Measurements from ENCODE around the gene CLEC16A.
A peak's percentile ranks its signal among the peaks of the same experiment; 100 is the strongest.

CLEC16A gene

DNA sequence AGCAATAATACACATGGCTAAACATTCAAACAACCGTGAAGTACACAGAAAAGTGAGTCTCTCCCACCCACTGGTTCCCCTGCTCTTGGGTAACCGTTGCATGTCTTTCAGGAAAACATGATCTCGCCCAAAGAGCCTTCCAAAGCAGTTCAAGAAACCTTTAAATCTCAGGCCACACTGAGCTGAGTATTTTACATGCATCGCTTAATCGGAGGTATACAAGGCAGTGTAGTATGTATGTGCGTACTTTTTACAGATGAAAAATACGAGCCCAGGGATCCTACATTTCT lies 1.4 kb upstream of the CLEC16A start:
- peak overlapping the region; percentile 72; the same call in 1 of the 2 replicates for H2AFZ ChIP-seq (ENCODE audit: low read depth)
- H3K4me3 ChIP-seq (IDR thresholded peaks at IDR 0.05; ENCODE audit: insufficient read depth, low read depth, low read length): no peak overlapping the region

DNA sequence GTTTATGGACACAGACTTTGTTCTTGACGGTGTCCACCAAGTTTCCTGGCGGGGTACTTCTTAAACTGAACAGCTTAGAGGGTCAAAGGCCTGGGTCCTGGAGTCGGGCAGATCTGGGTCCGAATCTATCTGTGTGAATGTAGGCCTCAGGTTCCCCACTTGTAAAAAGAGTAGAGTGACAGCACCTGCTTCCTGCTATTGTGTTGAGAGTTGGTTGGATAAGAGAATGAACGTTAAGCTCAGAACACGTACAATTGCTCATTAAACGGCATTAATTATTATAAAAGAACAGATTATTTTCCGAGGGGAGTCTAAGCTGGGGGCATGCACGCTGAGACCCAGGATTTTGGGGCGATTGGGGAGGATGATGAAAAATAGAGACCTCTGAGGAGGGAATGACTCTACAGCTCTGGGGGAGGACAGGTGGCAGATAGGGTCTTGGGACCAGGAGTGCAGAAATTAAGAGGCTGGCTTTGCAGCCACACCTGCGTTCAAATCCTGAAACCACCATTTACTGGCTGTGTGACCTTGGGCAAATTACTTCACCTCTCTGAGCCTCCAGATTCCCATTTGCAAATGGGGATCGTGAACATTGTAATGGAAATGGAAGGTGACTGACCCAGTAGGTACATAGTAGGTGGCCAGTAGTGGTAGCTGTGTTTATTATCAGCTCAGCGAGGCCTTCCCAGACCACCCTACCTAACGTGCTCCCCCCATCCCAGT lies 862 bp downstream of the CLEC16A start:
- H3K79me2 ChIP-seq (ENCODE audit: insufficient read depth, low read depth): peaks cover 33% of the 10 kb centered on the region; the same call in 1 of the 2 replicates
- no peaks in the 10 kb centered on the region for H3K36me3 ChIP-seq (ENCODE audit: insufficient read depth)
- no peaks in the 10 kb centered on the region for H3K27me3 ChIP-seq (ENCODE audit: insufficient read depth, low read depth)
- H3K4me1 ChIP-seq (ENCODE audit: low read depth, poor library complexity, severe bottlenecking): peaks cover 32% of the 10 kb centered on the region
- H3K4me3 ChIP-seq (IDR thresholded peaks at IDR 0.05; ENCODE audit: insufficient read depth, low read depth, low read length): peak overlapping the region; percentile 42
- H3K9ac ChIP-seq: peak overlapping the region; percentile 64; the same call in 1 of the 2 replicates
- H2AFZ ChIP-seq (ENCODE audit: low read depth): peak overlapping the region; percentile 77
- no peak overlapping the region for H3K27ac ChIP-seq
- no peaks in the 10 kb centered on the region; the same call in 1 of the 2 replicates for H4K20me1 ChIP-seq (ENCODE audit: insufficient read depth)
- peak overlapping the region; percentile 91 for H3K4me2 ChIP-seq
- TF ChIP-seq, protein P1, sequence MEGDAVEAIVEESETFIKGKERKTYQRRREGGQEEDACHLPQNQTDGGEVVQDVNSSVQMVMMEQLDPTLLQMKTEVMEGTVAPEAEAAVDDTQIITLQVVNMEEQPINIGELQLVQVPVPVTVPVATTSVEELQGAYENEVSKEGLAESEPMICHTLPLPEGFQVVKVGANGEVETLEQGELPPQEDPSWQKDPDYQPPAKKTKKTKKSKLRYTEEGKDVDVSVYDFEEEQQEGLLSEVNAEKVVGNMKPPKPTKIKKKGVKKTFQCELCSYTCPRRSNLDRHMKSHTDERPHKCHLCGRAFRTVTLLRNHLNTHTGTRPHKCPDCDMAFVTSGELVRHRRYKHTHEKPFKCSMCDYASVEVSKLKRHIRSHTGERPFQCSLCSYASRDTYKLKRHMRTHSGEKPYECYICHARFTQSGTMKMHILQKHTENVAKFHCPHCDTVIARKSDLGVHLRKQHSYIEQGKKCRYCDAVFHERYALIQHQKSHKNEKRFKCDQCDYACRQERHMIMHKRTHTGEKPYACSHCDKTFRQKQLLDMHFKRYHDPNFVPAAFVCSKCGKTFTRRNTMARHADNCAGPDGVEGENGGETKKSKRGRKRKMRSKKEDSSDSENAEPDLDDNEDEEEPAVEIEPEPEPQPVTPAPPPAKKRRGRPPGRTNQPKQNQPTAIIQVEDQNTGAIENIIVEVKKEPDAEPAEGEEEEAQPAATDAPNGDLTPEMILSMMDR (conservative IDR thresholded peaks at IDR 0.05; ENCODE audit: low read depth, low read length): no peak

More for the DNA sequence above, 1.4 kb upstream of the CLEC16A start:
- TF ChIP-seq, protein P1 (conservative IDR thresholded peaks at IDR 0.05; ENCODE audit: low read depth, low read length): no peak
- peak overlapping the region; percentile 65 for H3K4me2 ChIP-seq
- no peaks in the 10 kb centered on the region for H3K27me3 ChIP-seq (ENCODE audit: insufficient read depth, low read depth)
- H3K79me2 ChIP-seq (ENCODE audit: insufficient read depth, low read depth): peaks cover 54% of the 10 kb centered on the region; the same call in 1 of the 2 replicates
- no peaks in the 10 kb centered on the region for H3K36me3 ChIP-seq (ENCODE audit: insufficient read depth)
- H3K4me1 ChIP-seq (ENCODE audit: low read depth, poor library complexity, severe bottlenecking): peaks cover 54% of the 10 kb centered on the region
- H3K27ac ChIP-seq: no peak overlapping the region
- H3K9ac ChIP-seq: no peak overlapping the region
- no peaks in the 10 kb centered on the region; the same call in 1 of the 2 replicates for H4K20me1 ChIP-seq (ENCODE audit: insufficient read depth)

DNA sequence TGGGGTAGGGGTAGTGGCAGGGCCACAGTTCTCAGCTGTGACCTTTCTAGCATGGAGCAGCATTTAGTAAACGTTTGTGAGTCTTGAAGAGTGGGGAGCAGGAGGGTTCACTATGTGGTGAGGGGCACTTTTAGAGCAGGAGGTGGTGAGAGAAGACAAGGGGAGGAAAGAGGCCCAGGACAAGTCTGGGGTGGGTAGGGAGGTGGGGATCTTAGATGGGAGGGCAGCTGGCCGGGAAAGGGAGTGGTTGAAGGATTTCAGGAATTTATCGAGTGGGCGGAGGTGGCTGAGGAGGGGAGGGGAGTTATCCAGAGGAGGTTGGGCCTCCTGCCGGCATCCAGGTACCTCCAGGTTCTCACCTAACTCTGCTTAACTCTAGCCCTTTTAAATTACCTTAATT lies 1.9 kb downstream of the CLEC16A start:
- H3K4me1 ChIP-seq (ENCODE audit: low read depth, poor library complexity, severe bottlenecking): peaks cover 31% of the 10 kb centered on the region
- H4K20me1 ChIP-seq (ENCODE audit: insufficient read depth): no peaks in the 10 kb centered on the region; the same call in 1 of the 2 replicates
- no peak overlapping the region for H3K4me3 ChIP-seq (IDR thresholded peaks at IDR 0.05; ENCODE audit: insufficient read depth, low read depth, low read length)
- H3K27ac ChIP-seq: no peak overlapping the region
- H3K9ac ChIP-seq: no peak overlapping the region
- no peak overlapping the region for H2AFZ ChIP-seq (ENCODE audit: low read depth)
- H3K27me3 ChIP-seq (ENCODE audit: insufficient read depth, low read depth): no peaks in the 10 kb centered on the region
- TF ChIP-seq, protein P1 (conservative IDR thresholded peaks at IDR 0.05; ENCODE audit: low read depth, low read length): no peak
- no peaks in the 10 kb centered on the region for H3K36me3 ChIP-seq (ENCODE audit: insufficient read depth)
- no peak overlapping the region for H3K4me2 ChIP-seq
- peaks cover 30% of the 10 kb centered on the region; the same call in 1 of the 2 replicates for H3K79me2 ChIP-seq (ENCODE audit: insufficient read depth, low read depth)

DNA sequence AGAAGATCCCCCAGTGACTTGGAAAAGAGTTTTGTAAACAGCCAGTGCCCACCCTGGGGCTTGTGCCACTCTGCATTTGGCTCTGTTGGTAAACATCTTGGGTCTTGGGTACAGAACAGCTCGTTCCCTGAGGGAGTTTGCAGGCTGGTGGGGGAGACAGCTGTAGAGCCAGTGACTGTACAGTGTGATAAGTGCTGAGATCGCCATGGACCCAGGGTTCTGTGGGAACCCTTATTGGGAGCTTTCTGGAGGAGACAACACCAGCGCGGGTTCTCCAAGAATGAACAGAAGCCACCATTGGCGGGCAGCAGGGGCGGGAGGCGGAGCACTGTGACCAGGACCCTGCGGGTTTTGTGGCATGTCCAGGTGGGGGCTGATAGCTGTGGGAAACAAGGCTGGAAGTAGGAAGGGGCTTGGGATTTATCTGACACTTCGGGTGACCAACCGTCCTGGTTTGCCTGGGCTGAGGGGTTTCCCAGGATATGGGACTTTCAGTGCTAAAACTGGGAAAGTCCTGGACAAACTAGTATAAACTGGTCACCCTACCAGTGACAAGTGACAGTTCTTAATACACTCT lies 2.9 kb downstream of the CLEC16A start:
- TF ChIP-seq, protein P1 (conservative IDR thresholded peaks at IDR 0.05; ENCODE audit: low read depth, low read length): no peak
- H3K4me3 ChIP-seq (IDR thresholded peaks at IDR 0.05; ENCODE audit: insufficient read depth, low read depth, low read length): no peak overlapping the region
- H3K36me3 ChIP-seq (ENCODE audit: insufficient read depth): no peaks in the 10 kb centered on the region
- H3K27me3 ChIP-seq (ENCODE audit: insufficient read depth, low read depth): no peaks in the 10 kb centered on the region
- H4K20me1 ChIP-seq (ENCODE audit: insufficient read depth): no peaks in the 10 kb centered on the region; the same call in 1 of the 2 replicates
- H3K9ac ChIP-seq: no peak overlapping the region
- no peak overlapping the region for H2AFZ ChIP-seq (ENCODE audit: low read depth)
- peaks cover 32% of the 10 kb centered on the region; the same call in 1 of the 2 replicates for H3K79me2 ChIP-seq (ENCODE audit: insufficient read depth, low read depth)
- H3K4me2 ChIP-seq: no peak overlapping the region
- peaks cover 31% of the 10 kb centered on the region for H3K4me1 ChIP-seq (ENCODE audit: low read depth, poor library complexity, severe bottlenecking)
- no peak overlapping the region for H3K27ac ChIP-seq
